ENCODE results near the gene FLNB.

The FLNB gene

DNA sequence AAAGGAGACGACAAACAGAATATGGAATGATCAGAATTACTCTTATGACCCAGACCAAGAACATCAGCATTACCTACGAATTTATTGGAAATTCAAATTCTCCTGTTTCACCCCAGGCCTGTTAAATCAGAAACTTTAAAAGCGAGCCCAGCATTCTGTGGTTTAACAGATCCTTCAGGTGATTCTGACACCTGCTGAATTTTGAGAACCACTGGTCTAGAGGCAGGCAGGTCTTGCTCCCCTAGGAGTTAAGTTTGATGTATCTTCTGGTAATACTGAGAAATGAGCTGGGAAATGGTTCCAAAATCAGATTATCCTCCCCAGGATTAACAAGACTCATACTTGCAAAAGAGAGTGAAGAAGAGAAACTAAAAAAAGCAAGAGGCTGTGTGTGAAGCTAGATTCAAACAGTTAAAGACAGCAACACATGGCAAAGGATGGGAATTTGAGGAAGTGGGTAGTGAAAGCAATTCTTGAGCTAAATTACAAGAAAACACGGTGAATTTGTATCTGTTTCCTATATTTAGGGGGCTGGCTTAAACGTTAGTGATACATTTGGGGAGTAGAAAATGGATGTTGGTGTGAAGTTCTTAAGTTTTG lies 66.0 kb downstream of the FLNB start:
- peaks cover 88% of the 10 kb centered on the region for H3K36me3 ChIP-seq (ENCODE audit: low read depth)
- H3K27ac ChIP-seq (ENCODE audit: poor library complexity, severe bottlenecking) = peak overlapping the region; percentile 8
- H3K4me1 ChIP-seq (ENCODE audit: insufficient read depth, poor library complexity, severe bottlenecking) = peaks cover 2% of the 10 kb centered on the region
- DNase-seq (ENCODE audit: low spot score) (no peak), ATAC-seq (ENCODE audit: low read depth) (no peak)
- H3K4me3 ChIP-seq (ENCODE audit: severe bottlenecking) = no peak overlapping the region
- TF ChIP-seq, protein P1, sequence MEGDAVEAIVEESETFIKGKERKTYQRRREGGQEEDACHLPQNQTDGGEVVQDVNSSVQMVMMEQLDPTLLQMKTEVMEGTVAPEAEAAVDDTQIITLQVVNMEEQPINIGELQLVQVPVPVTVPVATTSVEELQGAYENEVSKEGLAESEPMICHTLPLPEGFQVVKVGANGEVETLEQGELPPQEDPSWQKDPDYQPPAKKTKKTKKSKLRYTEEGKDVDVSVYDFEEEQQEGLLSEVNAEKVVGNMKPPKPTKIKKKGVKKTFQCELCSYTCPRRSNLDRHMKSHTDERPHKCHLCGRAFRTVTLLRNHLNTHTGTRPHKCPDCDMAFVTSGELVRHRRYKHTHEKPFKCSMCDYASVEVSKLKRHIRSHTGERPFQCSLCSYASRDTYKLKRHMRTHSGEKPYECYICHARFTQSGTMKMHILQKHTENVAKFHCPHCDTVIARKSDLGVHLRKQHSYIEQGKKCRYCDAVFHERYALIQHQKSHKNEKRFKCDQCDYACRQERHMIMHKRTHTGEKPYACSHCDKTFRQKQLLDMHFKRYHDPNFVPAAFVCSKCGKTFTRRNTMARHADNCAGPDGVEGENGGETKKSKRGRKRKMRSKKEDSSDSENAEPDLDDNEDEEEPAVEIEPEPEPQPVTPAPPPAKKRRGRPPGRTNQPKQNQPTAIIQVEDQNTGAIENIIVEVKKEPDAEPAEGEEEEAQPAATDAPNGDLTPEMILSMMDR (IDR thresholded peaks at IDR 0.05; ENCODE audit: poor library complexity, severe bottlenecking) = no peak
- H3K9me3 ChIP-seq (ENCODE audit: severe bottlenecking) = no peaks in the 10 kb centered on the region
- H3K27me3 ChIP-seq (ENCODE audit: insufficient read depth, poor library complexity, severe bottlenecking) = no peaks in the 10 kb centered on the region

DNA sequence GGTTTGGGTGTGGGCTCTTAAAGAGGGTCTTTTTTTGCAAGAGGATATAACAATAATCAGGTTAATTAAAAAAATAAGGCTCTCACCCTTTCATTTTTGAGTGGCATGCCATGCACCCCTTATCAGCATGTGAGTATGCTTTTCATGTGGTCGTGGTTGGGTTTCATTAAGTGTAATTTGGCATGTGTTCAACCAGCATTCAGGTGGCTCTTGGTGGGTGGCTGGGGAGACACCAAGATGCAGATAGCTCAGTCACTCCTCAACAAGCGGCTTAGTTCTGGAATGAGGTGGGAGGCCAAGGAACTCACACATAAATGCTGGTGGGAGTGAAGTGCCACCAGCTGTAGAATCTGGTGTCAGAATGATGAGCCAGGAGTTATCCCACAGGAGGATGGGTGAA lies 66.8 kb downstream of the FLNB start:
- peaks cover 2% of the 10 kb centered on the region for H3K4me1 ChIP-seq (ENCODE audit: insufficient read depth, poor library complexity, severe bottlenecking)
- no peaks in the 10 kb centered on the region for H3K9me3 ChIP-seq (ENCODE audit: severe bottlenecking)
- no peak for ATAC-seq (ENCODE audit: low read depth)
- H3K4me3 ChIP-seq (ENCODE audit: severe bottlenecking) = no peak overlapping the region
- no peaks in the 10 kb centered on the region for H3K27me3 ChIP-seq (ENCODE audit: insufficient read depth, poor library complexity, severe bottlenecking)
- DNase-seq (ENCODE audit: low spot score) = no peak
- TF ChIP-seq, protein P1 (IDR thresholded peaks at IDR 0.05; ENCODE audit: poor library complexity, severe bottlenecking) = no peak
- peaks cover 91% of the 10 kb centered on the region for H3K36me3 ChIP-seq (ENCODE audit: low read depth)
- peak overlapping the region; percentile 8 for H3K27ac ChIP-seq (ENCODE audit: poor library complexity, severe bottlenecking)

DNA sequence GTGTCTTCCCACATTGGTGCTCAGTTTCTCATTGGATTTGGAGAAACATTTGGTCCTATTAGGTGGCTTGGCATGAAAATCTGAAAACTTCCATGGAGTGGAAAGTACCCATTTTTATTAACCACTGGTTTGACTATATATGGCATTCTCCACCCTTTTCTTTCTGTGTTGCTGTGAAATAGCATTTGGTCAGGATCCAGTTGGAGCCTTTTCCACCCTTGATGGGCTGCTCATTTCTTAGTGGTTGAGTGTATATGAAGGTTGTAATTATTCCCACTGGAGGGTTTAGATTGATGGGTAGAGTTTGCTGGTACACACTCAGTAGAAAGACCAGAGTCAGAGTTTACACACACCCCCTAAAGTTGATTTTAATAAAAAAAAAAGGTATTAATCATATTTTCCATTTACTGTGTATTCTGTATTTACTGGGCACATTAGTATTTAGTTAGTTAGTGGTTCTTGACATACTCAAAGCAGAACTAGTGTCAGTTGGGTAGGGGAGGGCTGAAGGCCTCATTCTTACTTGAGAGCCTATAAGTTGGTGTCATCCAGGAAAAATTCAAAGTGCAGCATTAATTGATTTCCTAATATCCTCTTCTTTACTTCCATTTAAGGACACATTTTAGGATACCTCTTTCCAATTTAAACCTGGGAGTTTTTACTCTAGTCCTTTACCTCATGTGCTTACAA lies 69.5 kb downstream of the FLNB start:
- Histone ChIP-seq H3K27me3 (ENCODE audit: insufficient read depth, poor library complexity, severe bottlenecking) (no peaks in the 10 kb centered on the region), H3K36me3 (ENCODE audit: low read depth) (peaks cover 97% of the 10 kb centered on the region), H3K27ac (ENCODE audit: poor library complexity, severe bottlenecking) (peak overlapping the region; percentile 6), H3K4me3 (ENCODE audit: severe bottlenecking) (no peak overlapping the region), H3K9me3 (ENCODE audit: severe bottlenecking) (no peaks in the 10 kb centered on the region), H3K4me1 (ENCODE audit: insufficient read depth, poor library complexity, severe bottlenecking) (peaks cover 3% of the 10 kb centered on the region)
- ATAC-seq (ENCODE audit: low read depth) (peak; percentile 6; the same call in 1 of the 3 replicates), DNase-seq (ENCODE audit: low spot score) (no peak)
- TF ChIP-seq, protein P1 (IDR thresholded peaks at IDR 0.05; ENCODE audit: poor library complexity, severe bottlenecking) = no peak

DNA sequence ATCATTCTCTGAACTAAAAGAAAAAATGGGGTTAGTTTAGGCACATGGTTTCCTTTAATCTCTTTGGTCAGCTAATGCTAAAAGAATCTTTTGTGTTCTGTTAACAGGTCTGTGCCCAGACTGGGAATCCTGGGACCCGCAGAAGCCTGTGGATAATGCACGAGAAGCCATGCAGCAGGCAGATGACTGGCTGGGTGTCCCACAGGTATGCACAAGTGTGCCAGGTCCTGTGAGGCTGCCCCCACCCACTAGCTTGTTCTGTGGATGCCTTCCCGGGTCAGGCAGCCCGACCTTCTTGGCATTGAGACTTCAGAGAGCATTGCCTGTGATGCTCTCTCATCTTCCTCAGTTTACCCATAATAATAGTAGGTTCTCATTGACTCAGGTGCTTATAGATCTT lies 70.4 kb downstream of the FLNB start:
- TF ChIP-seq, protein P1 (IDR thresholded peaks at IDR 0.05; ENCODE audit: poor library complexity, severe bottlenecking) = no peak
- no peaks in the 10 kb centered on the region for H3K27me3 ChIP-seq (ENCODE audit: insufficient read depth, poor library complexity, severe bottlenecking)
- H3K4me3 ChIP-seq (ENCODE audit: severe bottlenecking) = no peak overlapping the region
- DNase-seq (ENCODE audit: low spot score) = no peak
- H3K36me3 ChIP-seq (ENCODE audit: low read depth) = peaks cover 99% of the 10 kb centered on the region
- no peak for ATAC-seq (ENCODE audit: low read depth)
- peaks cover 3% of the 10 kb centered on the region for H3K4me1 ChIP-seq (ENCODE audit: insufficient read depth, poor library complexity, severe bottlenecking)
- H3K27ac ChIP-seq (ENCODE audit: poor library complexity, severe bottlenecking) = peak overlapping the region; percentile 6
- H3K9me3 ChIP-seq (ENCODE audit: severe bottlenecking) = no peaks in the 10 kb centered on the region

DNA sequence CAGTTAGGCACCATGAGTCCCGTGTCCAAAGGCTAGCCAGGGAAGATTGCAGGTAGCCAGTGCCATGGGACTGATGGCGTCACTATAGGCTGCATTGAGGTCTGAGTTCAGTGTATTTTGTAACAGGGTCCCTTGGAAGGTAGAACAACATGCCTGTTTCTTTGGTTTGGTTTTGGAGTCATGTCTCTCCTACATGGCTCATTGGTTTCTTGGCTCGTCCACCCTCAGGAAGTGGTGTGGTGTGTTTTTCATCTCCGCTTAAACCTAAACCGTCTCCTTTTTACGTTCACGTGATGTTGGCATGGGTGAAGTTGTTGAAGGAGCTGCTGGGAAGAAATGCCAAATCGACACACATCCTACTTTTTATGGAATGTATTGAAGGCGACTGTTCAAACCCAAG lies 71.6 kb downstream of the FLNB start:
- Histone ChIP-seq H3K4me1 (ENCODE audit: insufficient read depth, poor library complexity, severe bottlenecking) (peaks cover 3% of the 10 kb centered on the region), H3K27ac (ENCODE audit: poor library complexity, severe bottlenecking) (no peak overlapping the region), H3K27me3 (ENCODE audit: insufficient read depth, poor library complexity, severe bottlenecking) (no peaks in the 10 kb centered on the region), H3K9me3 (ENCODE audit: severe bottlenecking) (no peaks in the 10 kb centered on the region), H3K36me3 (ENCODE audit: low read depth) (peaks cover 99% of the 10 kb centered on the region), H3K4me3 (ENCODE audit: severe bottlenecking) (no peak overlapping the region)
- DNase-seq (ENCODE audit: low spot score) (no peak), ATAC-seq (ENCODE audit: low read depth) (no peak)
- TF ChIP-seq, protein P1 (IDR thresholded peaks at IDR 0.05; ENCODE audit: poor library complexity, severe bottlenecking) = no peak
